ENCODE results near the gene ZNF519.
A peak's percentile ranks its signal among the peaks of the same experiment; 100 is the strongest.
"Not testable (repeated sequence)": the region's sequence is repeated elsewhere in the genome, so short reads cannot be mapped to it uniquely, and the experiment has no call there.

The ZNF519 gene

DNA sequence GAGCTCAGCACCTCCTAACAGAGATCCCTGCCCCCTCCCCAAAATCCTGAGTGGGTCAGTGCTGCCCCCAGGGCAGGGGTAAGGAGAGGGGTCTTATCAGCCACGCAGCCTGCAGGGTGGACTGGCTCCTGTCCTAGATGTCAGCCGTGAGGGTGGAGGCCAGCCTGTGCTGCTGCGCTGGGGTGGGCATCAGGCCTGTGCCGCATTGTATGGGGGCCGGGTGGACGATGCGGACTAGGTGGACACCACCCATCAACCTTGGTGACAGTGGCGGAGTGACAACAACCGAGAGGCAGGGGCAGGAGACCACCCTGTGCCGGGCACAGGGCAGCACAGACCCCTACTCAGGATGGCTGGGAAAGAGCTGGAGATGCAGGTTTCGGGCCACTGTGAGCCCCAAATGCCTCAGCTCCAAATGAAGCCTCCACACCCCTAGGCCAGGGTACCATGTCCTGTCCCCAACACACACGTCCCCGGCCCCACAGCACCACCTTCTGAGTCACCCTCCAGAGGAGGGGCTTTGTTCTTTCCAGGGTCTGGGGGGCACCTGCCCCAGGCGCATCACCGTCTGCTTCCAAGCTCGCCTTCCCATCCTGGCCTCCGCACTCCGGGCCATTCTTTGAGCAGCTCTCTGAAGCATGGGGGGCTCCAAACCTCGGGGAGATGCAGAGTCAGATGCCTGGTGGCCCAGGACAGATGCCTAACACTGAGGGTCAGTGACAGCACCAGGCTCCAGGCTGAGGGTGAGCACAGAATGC lies 13.5 kb upstream of the ZNF519 start:
- H3K36me3 ChIP-seq (ENCODE audit: control insufficient read depth in 4 of 4, insufficient read depth in 4 of 4, low read length in 3 of 4); H3K4me3 ChIP-seq (ENCODE audit: control insufficient read depth in 1 of 7, extremely low read depth in 1 of 7, insufficient read depth in 4 of 7, low read depth in 2 of 7, low read length in 6 of 7); H3K4me1 ChIP-seq (ENCODE audit: control extremely low read depth in 1 of 4, control insufficient read depth in 4 of 4, insufficient read depth in 4 of 4, low read length in 3 of 4); H3K27me3 ChIP-seq (replicated peaks in 2 of 5; ENCODE audit: control insufficient read depth in 4 of 5, insufficient read depth in 5 of 5, low read length in 4 of 5); CTCF ChIA-PET; DNase-seq; H3K27ac ChIP-seq (ENCODE audit: insufficient read depth in 1 of 2, low read depth in 1 of 2, low read length in 2 of 2, poor library complexity in 1 of 2, severe bottlenecking in 2 of 2); H3K9me3 ChIP-seq (ENCODE audit: control extremely low read depth in 1 of 5, control insufficient read depth in 4 of 5, insufficient read depth in 2 of 5, low read depth in 1 of 5, low read length in 4 of 5); POLR2A ChIA-PET: not testable (repeated sequence)
- WGBS (ENCODE audit: insufficient coverage) = 88% methylated on average over 16 of the region's 19 CpGs

DNA sequence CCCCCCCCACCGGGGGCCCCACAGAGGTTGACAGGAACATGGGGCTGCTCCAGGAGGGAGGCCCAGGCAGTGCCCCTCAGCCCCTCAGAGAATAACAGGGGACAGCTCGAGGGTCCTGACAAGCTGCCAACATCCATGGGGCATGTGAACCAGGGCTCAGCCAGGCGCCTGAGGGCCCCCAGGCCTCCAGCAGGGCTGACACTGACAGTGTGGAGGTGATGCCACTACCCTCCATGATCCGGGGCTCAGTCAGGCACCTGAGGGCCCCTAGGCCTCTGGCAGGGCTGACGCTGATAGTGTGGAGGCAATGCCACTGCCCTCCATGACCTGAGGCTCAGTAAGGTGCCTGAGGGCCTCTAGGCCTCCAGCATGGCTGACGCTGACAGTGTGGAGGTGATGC lies 12.8 kb upstream of the ZNF519 start:
- H3K4me1 ChIP-seq (ENCODE audit: control extremely low read depth in 1 of 4, control insufficient read depth in 4 of 4, insufficient read depth in 4 of 4, low read length in 3 of 4); CTCF ChIA-PET; H3K36me3 ChIP-seq (ENCODE audit: control insufficient read depth in 4 of 4, insufficient read depth in 4 of 4, low read length in 3 of 4); H3K9me3 ChIP-seq (ENCODE audit: control extremely low read depth in 1 of 5, control insufficient read depth in 4 of 5, insufficient read depth in 2 of 5, low read depth in 1 of 5, low read length in 4 of 5); DNase-seq; H3K27ac ChIP-seq (ENCODE audit: insufficient read depth in 1 of 2, low read depth in 1 of 2, low read length in 2 of 2, poor library complexity in 1 of 2, severe bottlenecking in 2 of 2); H3K27me3 ChIP-seq (replicated peaks in 2 of 5; ENCODE audit: control insufficient read depth in 4 of 5, insufficient read depth in 5 of 5, low read length in 4 of 5); POLR2A ChIA-PET; H3K4me3 ChIP-seq (ENCODE audit: control insufficient read depth in 1 of 7, extremely low read depth in 1 of 7, insufficient read depth in 4 of 7, low read depth in 2 of 7, low read length in 6 of 7): not testable (repeated sequence)
- 92% methylated on average over 4 of the region's 6 CpGs for WGBS (ENCODE audit: insufficient coverage)

DNA sequence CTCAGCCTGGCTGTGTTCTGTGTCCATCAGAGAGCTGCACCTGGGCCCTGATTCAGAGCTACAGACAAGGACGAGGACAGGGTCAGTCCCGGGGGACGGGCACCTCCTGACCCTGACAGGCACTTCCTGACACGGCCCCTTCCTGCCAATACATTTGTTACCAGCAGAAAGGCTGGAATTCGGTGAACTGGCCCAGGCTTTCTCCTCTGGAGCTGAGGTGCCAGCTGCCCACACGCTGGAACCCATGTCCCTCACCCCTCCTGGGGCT lies 12.3 kb upstream of the ZNF519 start:
- WGBS (ENCODE audit: insufficient coverage) = 86% methylated on average over 5 of the region's 6 CpGs
- POLR2A ChIA-PET = no interaction called here
- CTCF ChIA-PET = no interaction called here

DNA sequence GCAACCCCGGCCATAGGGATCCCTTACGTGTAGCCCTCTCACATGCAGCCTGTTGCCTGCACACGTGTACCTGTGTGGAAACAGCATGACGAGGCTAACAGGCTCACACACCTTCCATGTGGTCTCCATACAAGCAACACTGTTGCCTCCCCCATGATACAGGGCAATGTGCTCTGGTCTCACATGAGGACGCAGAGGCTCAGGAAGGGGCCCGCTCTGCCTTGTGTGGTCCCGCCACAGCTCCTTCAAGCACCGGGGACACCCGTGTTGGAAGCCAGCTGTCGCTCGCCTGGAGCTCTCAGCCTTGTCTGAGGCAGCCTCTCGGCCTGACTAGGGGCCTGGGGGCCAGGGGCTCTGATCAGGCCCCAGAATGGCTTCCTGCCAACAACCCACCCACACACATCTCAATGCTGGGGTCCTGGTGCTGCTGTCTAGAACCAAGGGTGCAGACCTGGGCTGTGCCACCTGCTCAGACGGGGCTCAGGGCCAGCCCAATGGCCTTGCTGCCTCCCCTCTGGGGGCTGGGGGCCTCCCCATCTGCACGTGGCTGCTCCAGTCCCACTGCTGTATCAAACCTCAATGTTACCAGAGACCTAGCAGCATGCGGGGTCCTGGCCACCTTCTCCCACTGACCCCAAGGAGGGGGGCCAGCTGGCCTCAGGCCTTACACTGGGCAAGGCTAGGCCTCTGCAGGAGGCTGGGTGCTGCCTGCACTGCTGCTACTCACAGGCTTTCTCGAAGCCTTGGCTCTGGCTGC lies 11.8 kb upstream of the ZNF519 start:
- H3K36me3 ChIP-seq (ENCODE audit: control insufficient read depth in 4 of 4, insufficient read depth in 4 of 4, low read length in 3 of 4); CTCF ChIA-PET; H3K27ac ChIP-seq (ENCODE audit: insufficient read depth in 1 of 2, low read depth in 1 of 2, low read length in 2 of 2, poor library complexity in 1 of 2, severe bottlenecking in 2 of 2); H3K27me3 ChIP-seq (replicated peaks in 2 of 5; ENCODE audit: control insufficient read depth in 4 of 5, insufficient read depth in 5 of 5, low read length in 4 of 5); DNase-seq; H3K4me3 ChIP-seq (ENCODE audit: control insufficient read depth in 1 of 7, extremely low read depth in 1 of 7, insufficient read depth in 4 of 7, low read depth in 2 of 7, low read length in 6 of 7); POLR2A ChIA-PET; H3K9me3 ChIP-seq (ENCODE audit: control extremely low read depth in 1 of 5, control insufficient read depth in 4 of 5, insufficient read depth in 2 of 5, low read depth in 1 of 5, low read length in 4 of 5); H3K4me1 ChIP-seq (ENCODE audit: control extremely low read depth in 1 of 4, control insufficient read depth in 4 of 4, insufficient read depth in 4 of 4, low read length in 3 of 4): not testable (repeated sequence)
- WGBS (ENCODE audit: insufficient coverage) = 95% methylated on average over 3 of the region's 16 CpGs

More for the DNA sequence above, 12.3 kb upstream of the ZNF519 start:
- Histone ChIP-seq H3K36me3 (ENCODE audit: control insufficient read depth in 4 of 4, insufficient read depth in 4 of 4, low read length in 3 of 4) (no peaks in the 10 kb centered on the region), H3K27me3 (replicated peaks in 2 of 5; ENCODE audit: control insufficient read depth in 4 of 5, insufficient read depth in 5 of 5, low read length in 4 of 5) (no peaks in the 10 kb centered on the region), H3K9me3 (ENCODE audit: control extremely low read depth in 1 of 5, control insufficient read depth in 4 of 5, insufficient read depth in 2 of 5, low read depth in 1 of 5, low read length in 4 of 5) (no peaks in the 10 kb centered on the region), H3K27ac (ENCODE audit: insufficient read depth in 1 of 2, low read depth in 1 of 2, low read length in 2 of 2, poor library complexity in 1 of 2, severe bottlenecking in 2 of 2) (no peak overlapping the region), H3K4me3 (ENCODE audit: control insufficient read depth in 1 of 7, extremely low read depth in 1 of 7, insufficient read depth in 4 of 7, low read depth in 2 of 7, low read length in 6 of 7) (no peak overlapping the region), H3K4me1 (ENCODE audit: control extremely low read depth in 1 of 4, control insufficient read depth in 4 of 4, insufficient read depth in 4 of 4, low read length in 3 of 4) (no peaks in the 10 kb centered on the region)
- no peak for DNase-seq

DNA sequence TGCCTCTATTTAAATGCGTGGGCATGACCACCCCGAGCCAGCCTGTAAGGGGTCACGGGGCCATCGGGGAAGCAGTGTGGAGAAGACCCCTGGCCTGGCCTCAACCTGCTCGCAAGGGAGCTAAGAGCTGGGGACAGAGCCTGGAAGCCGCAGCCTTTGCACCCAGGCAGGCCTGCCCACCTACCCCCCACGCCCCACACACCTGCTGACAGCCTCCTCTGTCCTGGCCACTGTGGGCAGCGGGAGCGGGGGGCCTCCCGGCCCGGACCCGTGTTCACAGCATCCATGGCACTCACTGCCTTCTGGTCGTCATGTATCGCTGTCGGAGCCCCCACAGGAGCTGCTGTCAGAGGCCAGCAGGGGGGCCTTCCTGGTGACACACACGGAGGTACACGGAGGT lies 11.2 kb upstream of the ZNF519 start:
- POLR2A ChIA-PET; DNase-seq; H3K9me3 ChIP-seq (ENCODE audit: control extremely low read depth in 1 of 5, control insufficient read depth in 4 of 5, insufficient read depth in 2 of 5, low read depth in 1 of 5, low read length in 4 of 5); H3K4me1 ChIP-seq (ENCODE audit: control extremely low read depth in 1 of 4, control insufficient read depth in 4 of 4, insufficient read depth in 4 of 4, low read length in 3 of 4); H3K27me3 ChIP-seq (replicated peaks in 2 of 5; ENCODE audit: control insufficient read depth in 4 of 5, insufficient read depth in 5 of 5, low read length in 4 of 5); H3K27ac ChIP-seq (ENCODE audit: insufficient read depth in 1 of 2, low read depth in 1 of 2, low read length in 2 of 2, poor library complexity in 1 of 2, severe bottlenecking in 2 of 2); H3K4me3 ChIP-seq (ENCODE audit: control insufficient read depth in 1 of 7, extremely low read depth in 1 of 7, insufficient read depth in 4 of 7, low read depth in 2 of 7, low read length in 6 of 7); CTCF ChIA-PET; H3K36me3 ChIP-seq (ENCODE audit: control insufficient read depth in 4 of 4, insufficient read depth in 4 of 4, low read length in 3 of 4): not testable (repeated sequence)
- 91% methylated on average over 6 of the region's 17 CpGs for WGBS (ENCODE audit: insufficient coverage)

DNA sequence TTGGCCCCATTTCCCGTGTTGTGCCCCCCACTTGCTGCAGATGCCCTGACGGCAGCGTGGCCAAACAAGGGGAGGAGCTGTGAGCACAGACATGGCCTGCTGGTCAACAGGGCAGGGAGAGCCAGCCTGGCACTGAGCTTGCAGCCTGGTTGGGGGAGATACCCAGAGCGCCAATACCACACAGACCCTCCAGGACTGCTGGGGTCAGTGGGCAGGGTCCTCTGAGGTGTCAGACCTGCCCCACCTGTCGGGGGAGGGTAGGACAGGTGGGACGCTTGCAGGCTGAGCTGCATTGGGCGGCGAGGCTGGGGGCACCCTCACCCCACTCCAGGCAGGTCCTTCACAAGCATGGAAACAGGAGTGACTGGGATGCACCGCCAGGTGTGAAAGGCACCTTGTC lies 9.9 kb upstream of the ZNF519 start:
- POLR2A ChIA-PET; H3K36me3 ChIP-seq (ENCODE audit: control insufficient read depth in 4 of 4, insufficient read depth in 4 of 4, low read length in 3 of 4); H3K27ac ChIP-seq (ENCODE audit: insufficient read depth in 1 of 2, low read depth in 1 of 2, low read length in 2 of 2, poor library complexity in 1 of 2, severe bottlenecking in 2 of 2); DNase-seq; H3K27me3 ChIP-seq (replicated peaks in 2 of 5; ENCODE audit: control insufficient read depth in 4 of 5, insufficient read depth in 5 of 5, low read length in 4 of 5); H3K4me1 ChIP-seq (ENCODE audit: control extremely low read depth in 1 of 4, control insufficient read depth in 4 of 4, insufficient read depth in 4 of 4, low read length in 3 of 4); H3K9me3 ChIP-seq (ENCODE audit: control extremely low read depth in 1 of 5, control insufficient read depth in 4 of 5, insufficient read depth in 2 of 5, low read depth in 1 of 5, low read length in 4 of 5); CTCF ChIA-PET; H3K4me3 ChIP-seq (ENCODE audit: control insufficient read depth in 1 of 7, extremely low read depth in 1 of 7, insufficient read depth in 4 of 7, low read depth in 2 of 7, low read length in 6 of 7): not testable (repeated sequence)
- WGBS (ENCODE audit: insufficient coverage) = 96% methylated on average over 8 of the region's 9 CpGs

DNA sequence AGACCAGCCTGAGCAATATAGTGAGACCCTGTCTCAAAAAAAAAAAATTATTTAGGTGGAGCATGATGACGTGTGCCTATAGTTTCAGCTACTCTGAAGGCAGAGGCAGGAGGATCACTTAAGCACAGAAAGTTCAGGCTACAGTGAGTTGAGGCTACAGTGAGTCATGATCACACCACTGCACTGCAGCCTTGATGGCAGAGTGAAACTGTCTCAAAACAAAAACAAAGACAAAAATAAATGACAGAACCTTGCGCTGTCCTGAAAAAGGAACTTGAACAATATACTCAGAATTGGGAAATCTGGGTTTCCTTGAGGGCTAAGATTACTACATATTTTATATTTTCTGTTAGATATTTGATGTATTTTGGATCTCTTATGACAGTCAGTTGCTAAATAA lies 7.3 kb upstream of the ZNF519 start:
- peak in 1 of 3 donors; percentile 3 for DNase-seq
- CTCF ChIA-PET; H3K27me3 ChIP-seq (replicated peaks in 2 of 5; ENCODE audit: control insufficient read depth in 4 of 5, insufficient read depth in 5 of 5, low read length in 4 of 5); H3K36me3 ChIP-seq (ENCODE audit: control insufficient read depth in 4 of 4, insufficient read depth in 4 of 4, low read length in 3 of 4); H3K27ac ChIP-seq (ENCODE audit: insufficient read depth in 1 of 2, low read depth in 1 of 2, low read length in 2 of 2, poor library complexity in 1 of 2, severe bottlenecking in 2 of 2); POLR2A ChIA-PET; H3K4me1 ChIP-seq (ENCODE audit: control extremely low read depth in 1 of 4, control insufficient read depth in 4 of 4, insufficient read depth in 4 of 4, low read length in 3 of 4); H3K4me3 ChIP-seq (ENCODE audit: control insufficient read depth in 1 of 7, extremely low read depth in 1 of 7, insufficient read depth in 4 of 7, low read depth in 2 of 7, low read length in 6 of 7); H3K9me3 ChIP-seq (ENCODE audit: control extremely low read depth in 1 of 5, control insufficient read depth in 4 of 5, insufficient read depth in 2 of 5, low read depth in 1 of 5, low read length in 4 of 5): not testable (repeated sequence)
- no CpG with 5 or more reads among the region's 2 CpGs for WGBS (ENCODE audit: insufficient coverage)
